Activated CD4-positive, CD25-positive, alpha-beta regulatory T cell treated with anti-CD3 and anti-CD28 coated beads, Interleukin-2, amount 50 U/mL, for 72 hours (primary cell): Measurements from ENCODE around the gene PSPH.

ENCODE experiments used
- DNase-seq: peaks from one replicate; pipeline ENCODE4 v3.0.0; 2021

The PSPH gene

DNA sequence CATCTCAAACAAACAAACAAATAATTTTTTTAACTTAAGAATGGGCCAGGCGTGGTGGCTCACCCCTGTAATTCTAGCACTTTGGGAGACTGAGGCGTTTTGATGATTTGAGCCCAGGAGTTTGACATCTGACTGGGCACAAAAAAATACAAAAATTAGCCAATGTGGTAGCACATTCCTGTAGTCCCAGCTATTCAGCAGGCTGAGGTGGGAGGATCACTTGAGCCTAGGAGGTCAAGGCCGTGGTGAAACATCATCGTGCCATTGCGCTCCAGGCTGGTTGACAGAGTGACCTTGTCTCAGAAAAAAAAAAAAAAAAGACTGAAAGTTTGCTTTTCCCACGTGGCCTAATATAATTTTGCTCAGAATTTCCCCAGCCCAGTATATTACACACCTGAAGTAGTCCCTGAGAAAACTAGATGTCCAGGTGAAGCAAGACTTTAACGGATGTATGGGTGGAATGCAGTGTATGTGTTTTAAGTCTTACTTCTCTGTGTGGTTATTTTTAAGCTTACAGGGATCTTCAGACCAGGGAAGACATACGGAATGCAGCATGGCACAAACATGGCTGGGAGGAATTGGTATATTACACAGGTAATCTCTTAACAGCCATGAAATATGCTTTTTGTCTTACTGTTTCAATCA, 54.3 kb downstream of the PSPH start:
- DNase-seq = no peak

DNA sequence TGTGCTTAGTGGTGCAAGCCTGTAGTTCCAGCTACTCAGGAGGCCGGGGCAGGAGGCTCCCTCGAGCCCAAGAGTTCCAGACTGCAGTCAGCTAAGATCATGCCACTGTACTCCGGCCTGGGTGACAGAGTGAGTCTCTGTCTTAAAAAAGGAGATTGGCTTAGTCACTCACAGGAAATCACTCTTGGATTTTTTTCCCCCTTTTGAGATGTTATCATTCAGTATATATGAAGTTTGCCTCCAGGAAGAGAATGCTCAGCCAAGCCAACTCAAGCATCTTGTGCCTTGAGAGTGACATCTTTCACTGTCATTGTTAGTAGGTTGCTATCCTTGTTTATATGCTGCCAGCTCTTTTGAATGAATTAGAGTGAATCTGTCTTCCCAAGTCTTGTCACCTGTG, 58.9 kb downstream of the PSPH start:
- DNase-seq = no peak

DNA sequence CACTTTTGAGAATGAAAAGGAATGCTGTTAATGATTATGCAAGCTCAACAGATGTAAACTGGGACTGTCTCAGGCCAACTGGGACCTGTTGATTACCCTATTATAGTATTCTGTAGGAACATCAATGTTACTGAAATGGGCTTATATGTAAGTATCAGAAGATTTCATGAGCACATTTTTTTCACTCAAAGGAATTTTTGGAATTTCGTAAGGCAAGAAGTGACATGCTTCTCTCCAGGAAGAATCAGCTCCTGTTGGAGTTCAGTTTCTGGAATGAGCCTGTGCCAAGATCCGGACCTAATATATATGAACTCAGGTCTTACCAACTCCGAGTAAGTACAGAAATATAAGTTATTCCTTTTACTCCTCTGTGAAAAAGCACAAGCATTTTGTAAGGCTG, 67.7 kb downstream of the PSPH start:
- DNase-seq = no peak

DNA sequence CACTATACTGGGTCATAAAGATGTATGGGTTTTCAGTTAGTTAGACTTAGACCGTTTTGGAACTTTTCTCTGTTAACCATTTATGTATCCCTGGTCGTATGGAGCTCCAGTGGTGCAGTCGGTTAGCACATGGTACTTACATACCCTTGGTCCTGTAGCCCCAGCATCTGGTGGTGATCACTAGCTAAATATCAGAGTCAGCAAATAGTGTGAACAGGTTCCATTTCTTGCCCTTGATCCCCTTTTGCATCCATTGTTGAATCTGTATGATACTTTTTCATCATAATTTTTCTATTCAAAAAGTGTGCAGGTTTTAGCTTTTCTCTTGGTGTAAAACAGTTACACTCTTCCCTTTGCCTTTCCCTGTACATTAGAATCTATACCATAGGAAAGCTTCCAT, 71.0 kb downstream of the PSPH start:
- DNase-seq = no peak

DNA sequence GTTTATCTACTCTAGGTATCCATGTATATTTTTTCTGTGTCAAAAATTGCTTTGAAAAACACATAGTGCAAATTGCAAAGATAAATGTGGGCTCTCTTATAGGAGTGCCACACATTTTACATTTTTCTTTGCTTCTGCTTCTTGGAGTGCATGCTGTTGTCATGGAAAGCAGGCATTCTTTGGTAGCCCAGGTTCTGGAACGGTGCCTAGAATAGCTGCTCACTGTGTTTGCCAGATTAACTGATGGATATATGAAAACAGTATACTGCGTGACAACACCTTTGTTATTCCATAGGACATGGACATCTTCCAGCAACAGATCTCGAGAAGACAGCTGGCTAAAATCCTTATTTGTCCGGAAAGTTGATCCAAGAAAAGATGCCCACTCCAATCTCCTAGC, 73.4 kb downstream of the PSPH start:
- DNase-seq = no peak

DNA sequence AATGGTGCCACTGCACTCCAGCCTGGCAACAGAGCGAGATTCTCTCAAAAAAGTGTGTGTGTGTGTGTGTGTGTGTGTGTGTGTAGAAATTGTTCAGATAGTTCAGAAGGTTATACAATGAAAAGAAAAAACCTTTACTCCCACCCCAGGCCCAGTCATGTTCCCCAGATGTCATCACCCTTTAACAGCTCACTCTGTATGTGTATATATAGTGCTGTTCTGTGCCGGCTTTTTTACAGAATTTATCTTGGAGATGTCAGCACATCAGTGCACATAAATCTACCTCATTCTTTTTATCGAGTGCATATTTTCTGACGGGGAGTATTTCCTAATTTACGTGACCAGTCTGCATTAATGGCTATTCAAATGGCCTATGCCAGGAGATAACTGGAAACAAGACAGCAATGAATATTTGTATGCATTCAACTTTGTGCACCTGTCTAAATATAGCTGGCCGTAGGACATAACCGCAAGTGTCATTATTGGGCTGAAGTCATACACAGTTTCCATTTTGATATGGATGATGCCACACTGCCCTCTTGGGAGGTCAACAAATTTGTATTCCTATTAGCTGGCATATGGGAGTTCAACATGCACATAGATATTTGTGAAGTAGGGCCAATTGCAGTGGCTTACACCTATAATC, 75.1 kb downstream of the PSPH start:
- DNase-seq = no peak

DNA sequence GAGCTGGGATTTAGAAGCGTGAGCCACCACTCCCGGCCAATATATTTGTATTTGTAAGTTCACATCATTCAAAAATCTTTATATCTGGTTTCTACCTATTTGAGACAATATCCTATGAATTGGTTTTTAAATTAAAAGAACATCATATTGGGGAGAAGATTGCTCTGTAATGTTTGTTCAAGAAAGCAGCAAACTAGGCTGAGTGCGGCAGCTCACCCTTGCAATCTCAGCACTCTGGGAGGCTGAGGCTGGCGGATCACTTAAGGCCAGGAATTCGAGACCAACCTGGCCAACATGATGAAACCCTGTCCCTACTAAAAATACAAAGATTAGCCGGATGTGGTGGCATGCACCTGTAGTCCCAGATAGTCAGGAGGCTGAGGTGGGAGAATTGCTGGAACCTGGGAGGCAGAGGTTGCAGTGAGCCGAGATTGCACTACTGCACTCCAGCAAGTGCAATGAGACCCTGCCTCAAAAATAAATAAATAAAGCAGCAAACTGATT, 77.4 kb downstream of the PSPH start:
- DNase-seq = no peak

DNA sequence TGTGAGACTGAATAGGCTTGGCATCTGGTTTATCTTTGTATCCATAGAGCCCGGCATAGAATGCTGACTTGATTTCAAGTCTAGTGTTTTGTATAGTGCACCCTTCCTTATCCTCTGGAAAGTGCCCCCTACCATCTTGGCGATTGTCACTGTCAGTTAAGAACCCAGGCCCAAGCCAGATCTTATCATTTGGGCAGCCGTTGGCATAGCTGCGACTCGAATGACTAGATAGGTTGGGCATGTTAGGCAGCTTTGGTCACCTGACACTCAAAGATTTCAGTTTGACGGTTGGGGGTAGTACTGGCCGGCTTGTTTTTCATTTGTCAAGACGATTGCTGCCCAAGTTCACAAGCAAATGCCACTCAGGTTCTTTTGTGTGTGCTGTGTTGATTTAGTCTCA, 80.3 kb downstream of the PSPH start:
- no peak for DNase-seq

DNA sequence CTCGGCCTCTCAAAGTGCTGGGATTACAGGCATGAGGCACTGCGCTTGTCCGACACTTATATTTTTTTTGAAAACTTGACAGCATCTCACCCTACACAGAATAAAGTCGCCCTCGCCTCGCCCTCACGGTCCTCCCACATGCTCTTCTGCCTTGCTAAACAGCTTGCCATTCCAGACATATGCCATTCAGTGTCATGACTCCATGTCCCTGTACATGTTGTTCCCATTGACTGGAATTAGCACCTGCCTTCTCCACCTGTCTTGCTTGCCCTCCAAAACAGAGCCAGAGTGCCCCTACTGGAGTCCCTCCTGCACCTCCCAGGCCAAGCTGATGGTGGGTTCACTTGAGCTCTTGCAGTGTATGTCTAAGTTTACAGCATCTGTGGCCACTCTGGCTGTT, 80.7 kb downstream of the PSPH start:
- DNase-seq = no peak

DNA sequence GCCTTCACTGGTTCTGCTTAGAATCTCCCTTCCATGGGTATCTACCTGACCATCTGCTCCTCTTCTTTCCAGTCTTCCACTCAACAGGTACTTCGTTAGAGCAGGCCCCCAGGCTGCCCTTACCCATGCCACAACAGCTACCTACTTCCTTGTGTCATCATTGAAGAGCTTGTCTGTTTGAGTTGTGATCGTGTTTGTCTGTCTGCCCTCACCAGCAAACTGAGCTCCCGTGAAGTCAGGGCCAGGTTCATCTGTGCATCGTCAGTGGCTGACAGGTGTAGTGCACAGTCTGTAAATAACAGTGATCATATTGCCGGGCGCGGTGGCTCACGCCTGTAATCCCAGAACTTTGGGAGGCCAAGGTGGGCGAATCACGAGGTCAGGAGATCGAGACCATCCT, 81.9 kb downstream of the PSPH start:
- DNase-seq = no peak

DNA sequence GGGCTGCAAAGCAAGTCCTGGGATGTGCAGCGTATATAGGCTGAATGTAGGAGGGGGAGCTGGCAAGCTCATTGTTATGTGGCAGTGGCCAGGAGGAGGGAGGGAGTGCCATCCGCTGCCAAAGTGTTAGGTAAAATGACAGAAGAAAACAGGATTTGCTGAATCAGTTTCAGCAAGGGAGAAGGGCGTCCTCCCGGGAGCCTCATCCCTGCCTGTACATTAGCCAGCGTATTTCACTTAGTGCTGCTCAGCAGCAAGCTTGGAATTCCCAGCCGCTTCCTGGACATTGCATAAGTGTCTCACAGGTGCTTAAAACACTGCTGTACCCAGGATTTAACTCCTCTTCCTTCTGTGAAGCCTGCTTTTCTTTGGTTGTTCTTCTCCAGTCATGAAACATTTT, 84.4 kb downstream of the PSPH start:
- DNase-seq = no peak

DNA sequence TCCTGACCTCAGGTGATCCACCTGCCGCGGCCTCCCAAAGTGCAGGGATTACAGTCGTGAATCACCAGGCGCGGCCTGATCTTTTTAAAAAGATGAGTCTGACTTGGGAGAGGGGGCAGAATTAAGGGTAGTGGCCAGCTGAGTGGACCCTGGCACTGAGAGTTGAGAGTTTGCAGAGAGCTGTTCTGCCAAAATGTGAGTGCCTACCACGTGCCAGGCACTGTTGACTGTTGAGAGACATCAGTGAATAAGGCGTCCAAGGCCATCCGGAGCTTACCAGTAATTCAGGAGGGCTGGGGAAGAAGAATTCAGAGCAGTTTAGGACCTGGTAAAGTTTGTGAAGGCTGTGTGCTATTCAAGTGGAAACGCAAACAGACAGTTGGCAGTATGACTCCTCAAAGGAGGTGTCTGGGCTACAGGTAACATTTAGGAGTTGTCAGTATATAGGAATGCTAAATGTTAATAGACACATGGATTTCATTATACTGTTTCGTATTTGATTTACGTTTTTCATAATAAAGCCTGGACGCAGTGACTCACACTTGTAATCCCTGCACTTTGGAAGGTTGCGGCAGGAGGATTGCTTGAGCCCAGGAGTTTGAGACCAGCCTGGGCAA, 85.3 kb downstream of the PSPH start:
- DNase-seq = no peak

DNA sequence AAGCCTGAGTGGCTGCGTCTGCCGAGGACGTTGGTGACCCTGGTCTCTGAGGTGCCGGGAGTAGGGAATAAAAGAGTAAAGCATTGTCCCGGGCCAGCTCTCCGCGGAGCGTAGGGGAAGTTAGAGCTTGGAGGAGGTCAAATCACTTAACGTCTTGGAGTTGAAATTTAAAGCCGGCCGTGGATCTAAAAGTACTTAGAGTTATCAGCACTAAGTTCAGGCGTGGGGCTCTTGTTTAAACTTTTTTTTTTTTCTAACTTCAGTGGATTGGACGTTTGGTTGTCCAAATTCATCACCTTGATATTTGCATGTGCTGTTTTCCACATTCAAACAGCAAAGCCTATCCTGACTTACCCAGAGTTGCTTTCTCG, 86.2 kb downstream of the PSPH start:
- DNase-seq = no peak

DNA sequence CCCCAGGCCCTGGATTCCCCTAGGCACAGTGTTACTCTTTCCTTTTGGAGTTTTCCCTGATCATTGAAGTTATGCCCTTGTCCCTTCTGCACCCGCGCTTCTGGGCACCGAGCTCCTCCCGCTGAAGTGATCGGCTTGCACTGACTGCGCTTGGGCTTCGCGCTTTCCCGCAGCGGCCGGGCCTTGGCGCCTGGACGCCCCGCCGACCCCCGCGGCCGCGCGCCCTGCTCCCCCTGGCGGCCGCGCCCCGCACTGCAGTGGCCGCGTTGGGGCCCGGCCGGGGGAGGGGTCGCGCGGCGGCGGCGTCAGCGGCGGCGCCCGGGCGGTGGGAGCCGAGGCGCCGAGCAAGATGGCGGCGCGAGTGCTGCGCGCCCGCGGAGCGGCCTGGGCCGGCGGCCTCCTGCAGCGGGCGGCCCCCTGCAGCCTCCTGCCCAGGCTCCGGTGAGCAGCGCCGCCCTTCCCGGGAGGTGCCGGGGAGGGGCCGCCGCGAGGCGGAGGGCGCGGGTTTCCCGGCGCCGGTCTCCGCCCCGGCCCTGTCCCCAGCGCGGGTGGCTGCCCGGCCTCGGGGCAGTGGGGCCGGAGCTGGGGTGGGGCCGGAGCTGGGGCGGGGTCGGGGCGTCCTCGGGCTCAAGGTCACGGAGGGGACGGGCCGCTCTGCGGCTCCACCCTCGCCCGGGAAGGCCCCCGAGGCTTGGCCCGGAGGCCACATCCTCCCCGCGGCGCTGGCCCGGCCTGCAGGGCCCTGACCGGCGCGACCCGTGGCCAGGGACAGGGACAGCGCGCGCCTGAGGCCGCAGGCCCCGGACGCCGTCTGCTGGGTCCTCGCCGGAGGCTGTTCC, 86.8 kb downstream of the PSPH start, which contains the start of gene NIPSNAP2:
Gene NIPSNAP2, plus strand, starts transcription at position 325 of the 839 bp plus-strand sequence. Its CDS starts 25 bp downstream, at position 350.
- peak; percentile 80 for DNase-seq

DNA sequence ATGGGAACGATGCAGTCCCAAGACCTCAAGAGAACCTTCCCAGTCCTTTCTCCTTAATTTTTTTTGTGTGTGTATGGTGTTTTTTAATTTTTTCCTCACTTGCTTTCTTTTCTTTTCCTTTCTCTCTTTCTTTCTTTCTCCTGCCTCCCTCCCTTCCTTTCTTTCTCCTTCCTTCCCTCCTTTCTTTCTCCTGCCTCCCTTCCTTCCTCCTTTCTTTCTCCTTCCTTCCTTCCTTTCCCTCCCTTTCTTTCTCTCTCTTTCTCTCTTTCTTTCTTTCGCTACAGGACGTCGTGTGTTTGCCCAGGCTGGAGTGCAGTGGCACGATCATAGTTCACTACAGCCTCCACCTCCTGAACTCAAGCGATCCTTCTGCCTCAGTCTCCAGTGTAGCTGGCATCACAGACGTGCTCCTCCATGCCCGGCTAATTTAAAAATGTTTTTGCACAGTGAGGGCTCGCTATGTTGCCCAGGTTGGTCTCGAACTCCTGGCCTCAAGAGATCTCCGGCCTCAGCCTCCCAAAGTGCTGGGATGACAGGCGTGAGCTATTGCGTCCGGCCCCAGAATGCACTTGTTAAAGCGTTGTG, 87.6 kb downstream of the PSPH start:
- DNase-seq = no peak

DNA sequence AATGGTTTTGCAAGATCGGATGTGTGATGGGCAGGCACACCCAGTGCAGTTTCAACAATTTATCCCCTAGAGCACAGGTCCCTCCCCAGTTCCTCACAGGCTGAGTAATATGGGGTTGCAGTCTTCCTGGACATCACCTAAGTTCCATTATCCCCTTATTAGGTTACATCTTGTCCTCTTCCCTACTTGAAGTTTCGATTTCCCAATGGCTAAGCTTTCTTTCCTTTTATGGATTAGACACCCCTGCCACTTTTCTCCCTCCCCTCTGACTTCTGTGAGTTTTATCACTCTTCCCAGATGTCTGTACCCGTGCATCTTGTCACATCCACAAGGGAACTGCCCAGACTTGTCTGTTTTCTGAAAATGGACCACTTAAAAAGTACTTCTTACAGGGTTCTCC, 89.2 kb downstream of the PSPH start:
- DNase-seq = no peak
